C4-2B (cell line): ENCODE results near the gene NUP93.

Experiments
- H3K27ac ChIP-seq: fragments of 450-650 bp; 2 replicates; pipeline ENCODE4 v1.5.1; 2017
- ZFX ChIP-seq: fragments of 450-650 bp; IDR thresholded peaks from 2 replicates; pipeline ENCODE4 v1.6.1; 2017
- TF ChIP-seq, protein P1 (sequence below): fragments of 450-650 bp; conservative IDR thresholded peaks from 2 replicates; pipeline ENCODE4 v1.5.1; 2017; ENCODE audit warnings: mild to moderate bottlenecking

NUP93 gene

DNA sequence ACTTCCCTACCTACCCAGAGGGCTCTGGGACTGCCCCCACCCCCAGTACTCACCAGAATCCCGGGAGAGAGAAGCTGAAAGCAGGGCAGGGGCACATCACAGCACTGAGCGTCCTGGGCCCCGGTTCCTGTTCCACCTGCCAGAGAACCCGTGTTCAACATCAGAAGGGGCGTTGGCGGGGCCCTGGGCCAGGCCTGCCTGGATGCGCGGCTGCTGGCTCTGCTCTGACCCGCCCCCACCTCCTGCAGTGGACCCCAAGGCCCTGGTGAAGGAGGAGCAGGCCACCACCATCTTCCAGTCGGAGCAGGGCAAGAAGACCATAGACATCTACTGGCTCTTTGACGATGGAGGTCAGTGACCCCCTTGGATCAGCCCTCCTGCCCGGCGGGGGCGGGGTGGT lies 162.8 kb downstream of the NUP93 start:
- TF ChIP-seq, protein P1, sequence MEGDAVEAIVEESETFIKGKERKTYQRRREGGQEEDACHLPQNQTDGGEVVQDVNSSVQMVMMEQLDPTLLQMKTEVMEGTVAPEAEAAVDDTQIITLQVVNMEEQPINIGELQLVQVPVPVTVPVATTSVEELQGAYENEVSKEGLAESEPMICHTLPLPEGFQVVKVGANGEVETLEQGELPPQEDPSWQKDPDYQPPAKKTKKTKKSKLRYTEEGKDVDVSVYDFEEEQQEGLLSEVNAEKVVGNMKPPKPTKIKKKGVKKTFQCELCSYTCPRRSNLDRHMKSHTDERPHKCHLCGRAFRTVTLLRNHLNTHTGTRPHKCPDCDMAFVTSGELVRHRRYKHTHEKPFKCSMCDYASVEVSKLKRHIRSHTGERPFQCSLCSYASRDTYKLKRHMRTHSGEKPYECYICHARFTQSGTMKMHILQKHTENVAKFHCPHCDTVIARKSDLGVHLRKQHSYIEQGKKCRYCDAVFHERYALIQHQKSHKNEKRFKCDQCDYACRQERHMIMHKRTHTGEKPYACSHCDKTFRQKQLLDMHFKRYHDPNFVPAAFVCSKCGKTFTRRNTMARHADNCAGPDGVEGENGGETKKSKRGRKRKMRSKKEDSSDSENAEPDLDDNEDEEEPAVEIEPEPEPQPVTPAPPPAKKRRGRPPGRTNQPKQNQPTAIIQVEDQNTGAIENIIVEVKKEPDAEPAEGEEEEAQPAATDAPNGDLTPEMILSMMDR: no peak
- no peak for TF ChIP-seq ZFX
- no peak overlapping the region for H3K27ac ChIP-seq

DNA sequence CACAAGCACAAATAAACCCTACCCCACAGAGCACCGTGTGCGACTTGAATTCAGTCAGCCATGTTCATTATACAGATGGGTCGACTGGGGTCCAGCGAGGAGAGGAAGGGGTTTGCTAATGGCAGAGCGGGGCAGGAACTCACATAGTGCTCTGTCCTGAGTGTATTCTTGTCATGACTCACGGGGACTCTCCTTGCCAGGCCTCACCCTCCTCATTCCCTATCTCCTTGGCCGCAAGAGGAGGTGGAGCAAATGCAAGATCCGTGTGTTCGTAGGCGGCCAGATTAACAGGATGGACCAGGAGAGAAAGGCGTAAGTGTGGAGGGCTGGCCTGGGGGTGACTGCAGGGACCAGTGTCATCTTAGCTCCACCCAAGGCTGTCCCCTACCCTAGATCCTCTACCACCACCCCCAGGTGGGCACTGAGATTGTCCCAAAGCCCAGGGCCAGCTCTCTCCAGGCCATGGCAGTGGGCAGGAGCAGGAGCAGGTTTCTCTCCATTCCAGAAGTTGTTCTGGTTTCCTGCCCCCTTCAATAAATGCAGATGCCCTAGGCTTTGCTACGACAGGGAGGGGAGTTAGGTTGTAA lies 164.5 kb downstream of the NUP93 start:
- TF ChIP-seq, protein P1: no peak
- no peak for TF ChIP-seq ZFX
- no peak overlapping the region for H3K27ac ChIP-seq

DNA sequence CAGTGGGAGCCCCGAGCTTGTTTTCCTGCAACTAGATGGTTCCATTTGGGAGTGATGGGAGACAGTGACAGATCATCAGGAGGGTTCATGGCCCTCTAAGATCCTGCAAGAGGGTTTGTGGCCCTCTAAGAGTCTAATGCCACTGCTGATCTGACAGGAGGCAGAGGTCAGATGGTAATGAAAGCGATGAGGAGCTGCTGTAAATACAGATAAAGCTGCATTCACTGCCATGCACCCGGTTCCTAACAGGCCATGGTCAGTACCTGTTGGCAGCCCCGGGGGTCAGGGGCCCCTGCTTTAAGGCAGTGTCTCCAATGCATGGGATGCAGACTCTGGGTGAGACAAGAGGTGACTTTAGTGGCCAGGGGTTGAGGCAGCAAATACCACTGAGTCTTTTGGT lies 165.9 kb downstream of the NUP93 start:
- no peak overlapping the region for H3K27ac ChIP-seq
- TF ChIP-seq, protein P1: no peak
- no peak for TF ChIP-seq ZFX

DNA sequence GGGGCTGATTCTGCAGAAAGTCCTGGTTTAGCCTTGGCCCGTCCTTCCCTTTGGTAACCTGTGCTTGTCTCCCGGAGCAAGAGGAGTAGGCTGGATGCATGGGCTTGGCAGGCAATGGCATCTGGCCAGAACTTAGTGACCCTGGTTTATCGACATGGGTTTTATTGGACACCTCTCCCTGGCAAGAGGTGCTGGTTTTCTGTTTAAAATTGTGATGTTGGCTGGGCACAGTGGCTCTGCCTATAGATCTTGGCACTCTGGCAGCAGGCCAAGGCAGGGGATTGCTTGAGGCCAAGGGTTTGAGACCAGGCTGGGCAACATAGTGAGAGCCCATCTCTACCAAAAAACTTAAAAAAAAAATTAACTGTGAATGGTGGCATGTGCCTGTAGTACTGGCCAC lies 166.3 kb downstream of the NUP93 start:
- TF ChIP-seq, protein P1: no peak
- no peak for TF ChIP-seq ZFX
- no peak overlapping the region for H3K27ac ChIP-seq

DNA sequence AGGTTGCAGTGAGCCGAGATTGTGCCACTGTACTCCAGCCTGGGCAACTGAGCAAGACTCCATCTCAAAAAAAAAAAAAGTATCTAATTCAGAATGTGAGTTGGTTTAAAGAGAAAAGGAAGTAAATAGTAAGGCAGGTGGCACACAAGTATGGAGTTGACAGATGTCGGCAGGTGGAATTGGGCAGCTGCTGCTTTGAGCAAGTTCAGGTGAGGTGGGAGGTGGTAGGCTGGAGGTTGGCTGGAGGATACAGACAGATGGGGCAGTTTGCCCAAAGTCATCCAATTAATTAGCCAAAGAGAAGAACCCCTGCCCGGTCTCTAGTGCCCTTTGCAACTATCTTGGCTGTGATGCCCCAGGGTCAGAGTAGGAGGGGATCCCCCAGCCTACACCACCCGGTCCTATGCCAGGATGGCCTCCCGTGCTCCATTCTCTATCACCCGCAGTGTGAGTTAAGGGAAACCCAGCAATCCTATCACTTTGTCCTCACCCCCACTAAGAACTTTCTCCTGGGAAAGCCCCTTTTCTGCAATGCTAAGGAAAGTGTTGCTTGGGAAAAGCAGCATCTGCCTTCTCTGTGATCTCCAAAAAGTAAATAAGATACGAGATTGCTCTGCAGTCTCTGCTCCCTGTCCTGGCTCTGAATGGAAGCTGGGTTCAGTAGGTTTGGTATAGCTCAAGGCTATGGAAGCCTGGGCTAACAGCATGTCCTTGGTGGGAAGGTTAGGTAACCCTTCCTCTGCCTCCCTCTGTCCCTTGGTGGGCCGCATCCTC lies 167.3 kb downstream of the NUP93 start:
- H3K27ac ChIP-seq: no peak overlapping the region
- TF ChIP-seq ZFX: no peak

DNA sequence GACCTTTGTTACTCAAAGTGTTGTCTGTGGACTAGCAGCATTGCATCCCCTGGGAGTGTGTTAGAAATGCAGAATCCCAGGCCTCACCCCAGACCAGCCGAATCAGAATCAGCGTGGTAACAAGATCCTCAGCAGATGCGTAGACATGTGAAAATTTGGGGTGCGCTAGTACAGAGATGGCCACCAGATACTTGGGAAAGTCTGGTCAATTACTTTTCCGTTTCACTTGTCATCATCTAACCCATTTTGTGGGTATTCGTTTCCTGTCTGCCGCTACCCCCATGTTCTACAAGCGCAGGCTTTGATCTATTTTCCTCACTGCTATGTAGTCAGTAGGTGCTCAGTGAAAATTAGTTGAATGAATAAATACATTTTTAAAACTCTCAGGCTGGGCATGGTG lies 168.9 kb downstream of the NUP93 start:
- H3K27ac ChIP-seq: no peak overlapping the region
- TF ChIP-seq, protein P1: no peak
- no peak for TF ChIP-seq ZFX
